Karpas-422 (cell line): Measurements from ENCODE around the gene PXMP2. TPM values are rescaled to one million over a fixed set of nuclear protein-coding genes. Genes with fewer than 3 reads are reported as not detected.

ENCODE experiments used
- DNase-seq: peaks from one replicate; pipeline ENCODE4 v3.0.0-alpha.2; 2015
- H2AFZ ChIP-seq: fragments of 200-600 bp; sonication (generic); 2 replicates; pipeline ENCODE4 v1.6.1; 2014; ENCODE audit warnings: antibody characterized with exemption, low read length, mixed read lengths
- H3K27ac ChIP-seq: fragments of 200-600 bp; sonication (generic); 2 replicates; pipeline ENCODE4 v1.5.1; 2014; ENCODE audit warnings: mild to moderate bottlenecking, low read length, moderate library complexity
- H3K27me3 ChIP-seq: fragments of 200-600 bp; sonication (generic); 2 replicates; pipeline ENCODE4 v1.6.1; 2014; ENCODE audit warnings: low read length, mixed read lengths
- H3K36me3 ChIP-seq: fragments of 200-600 bp; sonication (generic); 2 replicates; pipeline ENCODE4 v1.6.1; 2014; ENCODE audit warnings: low read length, mixed read lengths; ENCODE audit not compliant: insufficient read depth
- H3K4me1 ChIP-seq: fragments of 200-600 bp; sonication (generic); 2 replicates; pipeline ENCODE4 v1.6.1; 2014; ENCODE audit warnings: mild to moderate bottlenecking, low read length, mixed read lengths
- H3K4me2 ChIP-seq: fragments of 200-600 bp; sonication (generic); 2 replicates; pipeline ENCODE4 v1.6.1; 2014; ENCODE audit warnings: low read length, low read depth, mild to moderate bottlenecking; ENCODE audit not compliant: poor library complexity, severe bottlenecking
- H3K4me3 ChIP-seq: fragments of 200-600 bp; sonication (generic); 2 replicates; pipeline ENCODE4 v1.5.1; 2014; ENCODE audit warnings: mild to moderate bottlenecking, antibody characterized with exemption, low read length, mixed read lengths
- H3K79me2 ChIP-seq: fragments of 200-600 bp; sonication (generic); 2 replicates; pipeline ENCODE4 v1.6.1; 2014; ENCODE audit warnings: mild to moderate bottlenecking, low read length, mixed read lengths
- H3K9ac ChIP-seq: fragments of 200-600 bp; sonication (generic); 2 replicates; pipeline ENCODE4 v1.6.0; 2014; ENCODE audit warnings: low read length
- H3K9me2 ChIP-seq: fragments of 200-600 bp; sonication (generic), shearing (Covaris generic); replicated peaks from 2 replicates; pipeline ENCODE4 v1.6.0; 2014; ENCODE audit warnings: mild to moderate bottlenecking, low read length, moderate library complexity; ENCODE audit not compliant: insufficient read depth
- H3K9me3 ChIP-seq: fragments of 300-700, 200-600 bp; sonication (generic); 2 replicates; pipeline ENCODE4 v1.6.1; 2014; ENCODE audit warnings: low read length, mixed read lengths
- H4K20me1 ChIP-seq: fragments of 200-600 bp; sonication (generic); 2 replicates; pipeline ENCODE4 v1.6.1; 2014; ENCODE audit warnings: mild to moderate bottlenecking, antibody characterized with exemption, low read length, low read depth; ENCODE audit not compliant: insufficient read depth
- total RNA-seq: library from RNA; depleted of rRNA; stranded (reverse); fragments of >200 nt; shearing (Covaris generic); gene quantifications from 2 replicates; pipeline ENCODE4 v1.2.3, GENCODE V29; 2014; ENCODE audit warnings: low replicate concordance

The PXMP2 gene
- total RNA-seq, 1 experiment from 2014 or later, result 33.2 TPM

DNA sequence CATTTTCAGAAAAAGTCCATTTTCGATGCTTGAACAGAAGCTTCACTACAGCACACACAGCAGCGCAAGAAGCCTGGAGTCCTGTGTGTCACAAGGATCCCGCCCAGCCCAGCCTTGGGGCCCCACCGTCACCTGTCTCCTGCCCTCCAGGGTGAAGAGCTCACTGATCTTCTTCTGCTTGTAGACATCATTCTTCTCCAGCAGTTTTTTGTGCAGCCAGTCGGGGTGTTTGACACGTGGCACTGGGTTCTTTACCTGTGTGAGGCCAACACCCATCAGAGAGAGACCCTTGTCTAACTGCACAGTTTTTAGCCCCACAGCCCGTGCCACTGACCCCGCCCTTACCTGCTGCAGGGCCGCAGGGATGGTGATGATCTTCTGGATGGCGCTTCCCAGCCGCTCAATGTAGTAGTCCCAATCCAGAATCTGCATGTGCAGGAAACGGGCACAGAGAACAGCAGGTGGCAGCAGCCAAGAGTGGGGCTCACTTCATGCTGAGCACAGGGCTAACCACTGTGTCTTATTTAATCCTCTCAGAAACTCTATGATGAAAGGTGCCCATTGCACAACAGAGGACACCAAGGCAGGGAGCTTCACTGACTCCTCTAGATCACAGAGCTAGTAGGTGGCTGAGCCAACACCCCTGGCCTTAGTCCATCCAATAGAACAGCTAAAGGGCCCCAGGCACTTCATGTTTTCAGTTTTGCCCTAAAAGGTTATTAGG lies 30.2 kb upstream of the PXMP2 start:
- H3K4me3 ChIP-seq, result no peak overlapping the region
- H3K9ac ChIP-seq, result no peak overlapping the region
- H3K27ac ChIP-seq, result no peak overlapping the region
- H3K4me1 ChIP-seq, result no peaks in the 10 kb centered on the region
- no peak for DNase-seq
- no peaks in the 10 kb centered on the region for H3K9me2 ChIP-seq
- H3K36me3 ChIP-seq, result peaks cover 63% of the 10 kb centered on the region
- H4K20me1 ChIP-seq, result no peaks in the 10 kb centered on the region
- H3K79me2 ChIP-seq, result no peaks in the 10 kb centered on the region
- H3K27me3 ChIP-seq, result no peaks in the 10 kb centered on the region
- H2AFZ ChIP-seq, result no peak overlapping the region
- no peak overlapping the region for H3K4me2 ChIP-seq
- H3K9me3 ChIP-seq, result no peaks in the 10 kb centered on the region

DNA sequence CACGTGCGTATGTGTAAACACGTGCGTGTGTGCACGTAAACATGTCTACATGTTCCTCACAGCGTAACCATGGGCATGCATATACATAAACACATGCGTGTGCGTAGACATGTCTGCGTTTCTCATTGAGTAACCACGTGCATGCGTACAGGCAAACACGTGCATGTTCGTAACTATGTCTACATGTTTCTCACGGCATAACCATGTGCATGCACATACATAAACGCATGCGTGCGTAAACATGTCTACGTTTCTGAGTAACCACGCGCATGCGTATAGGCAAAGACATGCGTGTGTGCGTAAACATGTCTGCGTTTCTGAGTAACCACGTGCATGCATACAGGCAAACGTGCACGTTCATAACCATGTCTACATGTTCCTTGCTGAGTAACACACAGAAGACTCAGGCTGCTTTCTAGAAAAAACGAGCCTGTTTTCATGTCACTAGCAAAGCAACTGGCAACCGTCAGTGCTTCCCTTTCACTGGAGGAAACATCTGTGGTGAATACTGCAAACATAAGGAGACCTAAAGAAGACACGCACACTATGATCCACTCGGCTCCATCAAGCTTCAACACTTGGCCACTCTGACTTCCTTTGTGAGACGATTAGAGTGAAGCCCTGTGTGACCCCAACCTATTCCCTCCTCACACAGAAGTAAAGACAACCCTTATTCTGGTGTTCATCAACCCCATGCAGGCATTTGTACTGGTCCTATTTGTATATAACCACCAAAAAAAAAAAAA lies 29.1 kb upstream of the PXMP2 start:
- Histone ChIP-seq H3K4me1 (no peaks in the 10 kb centered on the region), H2AFZ (no peak overlapping the region), H3K27me3 (no peaks in the 10 kb centered on the region), H3K4me2 (no peak overlapping the region), H3K9ac (no peak overlapping the region), H3K27ac (no peak overlapping the region), H3K9me2 (no peaks in the 10 kb centered on the region), H4K20me1 (no peaks in the 10 kb centered on the region), H3K9me3 (no peaks in the 10 kb centered on the region), H3K36me3 (peaks cover 60% of the 10 kb centered on the region), H3K4me3 (no peak overlapping the region), H3K79me2 (no peaks in the 10 kb centered on the region)
- no peak for DNase-seq

DNA sequence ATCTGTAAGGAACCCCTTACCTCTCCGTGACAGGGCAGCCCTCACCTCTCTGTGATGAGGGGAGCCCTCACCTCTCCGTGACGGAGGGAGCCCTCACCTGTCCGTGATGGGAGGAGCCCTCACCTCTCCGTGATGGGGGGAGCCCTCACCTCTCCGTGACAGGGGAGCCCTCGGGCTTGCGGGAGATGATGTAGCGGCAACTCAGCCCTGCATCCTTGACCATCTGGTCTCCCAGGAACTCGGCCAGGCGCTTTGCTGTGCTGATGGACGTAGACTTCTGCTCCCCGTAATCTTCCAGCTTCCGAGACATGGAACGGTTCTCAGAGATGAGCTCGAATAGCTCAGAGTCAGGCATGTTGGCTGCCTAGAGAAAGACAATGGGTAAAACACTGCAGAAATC lies 28.2 kb upstream of the PXMP2 start:
- no peak overlapping the region for H3K4me3 ChIP-seq
- no peak overlapping the region for H2AFZ ChIP-seq
- H3K27ac ChIP-seq, result no peak overlapping the region
- H3K27me3 ChIP-seq, result no peaks in the 10 kb centered on the region
- H3K36me3 ChIP-seq, result peaks cover 55% of the 10 kb centered on the region
- no peak overlapping the region for H3K9ac ChIP-seq
- no peaks in the 10 kb centered on the region for H3K9me2 ChIP-seq
- no peaks in the 10 kb centered on the region for H4K20me1 ChIP-seq
- no peak overlapping the region for H3K4me2 ChIP-seq
- DNase-seq, result no peak
- no peaks in the 10 kb centered on the region for H3K9me3 ChIP-seq
- H3K4me1 ChIP-seq, result no peaks in the 10 kb centered on the region
- no peaks in the 10 kb centered on the region for H3K79me2 ChIP-seq

DNA sequence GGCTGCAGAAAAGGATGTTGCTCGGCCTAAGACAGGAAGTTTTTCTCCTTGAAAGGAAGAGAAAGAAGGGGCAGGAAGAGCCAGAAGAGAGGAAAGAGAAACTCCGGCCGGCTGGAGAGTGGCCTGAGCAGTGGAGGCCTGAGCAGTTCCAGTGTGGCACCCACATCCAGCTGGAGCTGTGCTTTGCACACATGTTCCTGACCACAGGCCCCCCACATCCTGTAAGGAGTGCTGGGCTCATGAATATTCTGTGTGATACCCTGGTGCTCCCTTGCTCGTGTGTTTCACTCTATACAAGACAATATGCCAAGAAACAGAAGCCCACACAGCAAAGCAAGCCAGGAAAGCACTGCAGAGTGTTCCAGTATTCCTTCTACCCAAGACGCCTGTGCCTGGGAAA lies 27.3 kb upstream of the PXMP2 start:
- Histone ChIP-seq H3K4me1 (no peaks in the 10 kb centered on the region), H3K27me3 (no peaks in the 10 kb centered on the region), H4K20me1 (no peaks in the 10 kb centered on the region), H3K79me2 (no peaks in the 10 kb centered on the region), H3K27ac (no peak overlapping the region), H2AFZ (no peak overlapping the region), H3K9me3 (no peaks in the 10 kb centered on the region), H3K9me2 (no peaks in the 10 kb centered on the region), H3K9ac (no peak overlapping the region), H3K36me3 (peaks cover 46% of the 10 kb centered on the region), H3K4me3 (no peak overlapping the region), H3K4me2 (no peak overlapping the region)
- no peak for DNase-seq

DNA sequence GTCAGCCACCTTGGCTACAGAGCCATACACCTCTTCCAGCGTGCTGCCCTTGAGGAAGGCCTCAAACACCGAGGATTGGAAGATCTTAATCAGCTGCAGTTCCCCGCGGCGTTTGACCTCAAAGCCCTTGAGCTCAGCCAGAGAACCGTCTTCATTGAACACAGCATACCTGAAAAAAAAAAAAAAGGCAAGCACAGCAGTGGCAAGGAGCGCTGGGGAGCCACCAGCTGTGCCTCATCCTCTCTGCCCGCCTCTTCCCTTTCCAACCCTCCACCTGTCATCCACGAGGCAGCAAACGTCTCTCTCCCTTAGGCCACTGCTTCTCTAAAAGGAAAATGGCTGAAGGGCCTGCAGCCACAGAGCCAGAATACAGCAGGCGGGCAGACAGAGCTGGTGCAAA lies 26.4 kb upstream of the PXMP2 start:
- no peak overlapping the region for H3K4me2 ChIP-seq
- H3K27me3 ChIP-seq, result no peaks in the 10 kb centered on the region
- DNase-seq, result no peak
- peaks cover 5% of the 10 kb centered on the region; the same call in 1 of the 2 replicates for H3K79me2 ChIP-seq
- H3K4me3 ChIP-seq, result no peak overlapping the region
- no peak overlapping the region for H3K9ac ChIP-seq
- peaks cover 50% of the 10 kb centered on the region for H3K36me3 ChIP-seq
- no peaks in the 10 kb centered on the region for H3K9me3 ChIP-seq
- no peak overlapping the region for H3K27ac ChIP-seq
- H2AFZ ChIP-seq, result no peak overlapping the region
- H4K20me1 ChIP-seq, result no peaks in the 10 kb centered on the region
- H3K9me2 ChIP-seq, result no peaks in the 10 kb centered on the region
- H3K4me1 ChIP-seq, result no peaks in the 10 kb centered on the region

DNA sequence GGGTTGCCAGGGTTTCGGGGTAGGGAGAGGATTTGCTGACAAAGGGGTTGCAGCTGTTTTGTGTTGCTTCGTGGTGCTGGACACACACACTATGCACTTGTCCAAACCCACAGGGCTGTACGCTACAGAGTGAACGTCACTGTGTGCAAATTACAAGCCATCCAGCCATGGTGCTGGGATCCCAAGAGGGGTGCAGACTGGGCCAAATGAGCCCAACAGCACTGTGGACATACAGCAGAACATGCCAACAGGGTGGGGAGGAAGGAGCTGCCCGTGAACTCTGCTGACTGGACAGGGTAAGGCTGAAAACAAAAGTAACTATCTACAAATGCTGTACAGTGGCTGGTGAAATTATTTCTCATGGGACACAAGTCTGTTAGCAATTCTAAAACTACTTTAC lies 25.4 kb upstream of the PXMP2 start:
- peaks cover 5% of the 10 kb centered on the region; the same call in 1 of the 2 replicates for H3K79me2 ChIP-seq
- H3K4me3 ChIP-seq, result no peak overlapping the region
- H3K4me1 ChIP-seq, result no peaks in the 10 kb centered on the region
- H3K27ac ChIP-seq, result no peak overlapping the region
- H3K4me2 ChIP-seq, result no peak overlapping the region
- no peak overlapping the region for H2AFZ ChIP-seq
- no peaks in the 10 kb centered on the region for H3K9me2 ChIP-seq
- no peaks in the 10 kb centered on the region for H3K27me3 ChIP-seq
- no peak overlapping the region for H3K9ac ChIP-seq
- no peak for DNase-seq
- H4K20me1 ChIP-seq, result no peaks in the 10 kb centered on the region
- no peaks in the 10 kb centered on the region for H3K9me3 ChIP-seq
- peaks cover 51% of the 10 kb centered on the region for H3K36me3 ChIP-seq

DNA sequence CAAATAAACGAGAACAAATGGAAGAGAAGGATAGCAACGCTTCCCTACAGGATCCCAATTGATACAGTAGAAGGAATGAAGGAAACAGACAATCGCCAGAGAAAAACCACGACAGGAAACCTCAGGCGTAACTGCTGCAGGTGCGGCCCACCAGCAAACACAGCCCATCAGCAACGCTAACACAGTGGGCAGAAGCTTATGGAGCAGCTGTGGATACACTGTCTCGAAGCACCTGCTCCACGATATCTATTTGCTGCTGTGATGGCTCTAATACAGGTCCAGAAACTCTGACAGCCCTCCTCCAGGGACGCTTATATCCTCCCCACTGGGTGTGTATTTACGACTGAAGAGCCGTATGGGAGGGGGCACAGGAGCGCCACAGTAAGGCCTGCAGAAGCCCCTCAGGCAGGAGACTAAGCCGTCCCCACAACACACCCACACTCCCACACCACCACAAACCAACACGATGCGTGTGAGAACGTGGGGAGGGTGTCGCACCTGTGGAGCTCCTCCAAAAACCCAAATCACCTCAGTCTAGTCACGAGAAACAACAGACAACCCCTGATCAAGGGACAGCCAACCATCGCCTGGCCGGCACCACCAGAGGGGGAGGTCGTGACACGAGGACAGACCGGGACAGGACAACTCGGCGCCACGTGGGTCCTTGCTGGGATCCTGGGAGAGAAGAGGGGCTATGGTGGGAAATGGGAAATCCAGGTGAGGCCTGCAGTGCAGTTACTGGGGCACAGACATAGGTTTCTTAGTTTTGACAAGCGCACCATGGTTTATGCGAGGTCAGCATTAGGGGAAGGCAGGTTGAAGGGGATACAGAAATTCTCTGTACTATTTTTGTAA lies 24.3 kb upstream of the PXMP2 start:
- DNase-seq, result no peak
- peaks cover 48% of the 10 kb centered on the region for H3K36me3 ChIP-seq
- H3K4me3 ChIP-seq, result no peak overlapping the region
- no peaks in the 10 kb centered on the region for H3K4me1 ChIP-seq
- H3K9ac ChIP-seq, result no peak overlapping the region
- H3K9me3 ChIP-seq, result no peaks in the 10 kb centered on the region
- H3K79me2 ChIP-seq, result peaks cover 5% of the 10 kb centered on the region; the same call in 1 of the 2 replicates
- H3K27ac ChIP-seq, result no peak overlapping the region
- no peak overlapping the region for H2AFZ ChIP-seq
- no peaks in the 10 kb centered on the region for H3K9me2 ChIP-seq
- no peaks in the 10 kb centered on the region for H3K27me3 ChIP-seq
- H4K20me1 ChIP-seq, result no peaks in the 10 kb centered on the region
- no peak overlapping the region for H3K4me2 ChIP-seq
